HepG2 (cell line): Measurements from ENCODE around the gene RELL1. TPM values are rescaled to one million over a fixed set of nuclear protein-coding genes. Genes with fewer than 3 reads are reported as not detected.

Experiments used
- ASH2L ChIP-seq: fragments of 300-600, 200-600 bp; sonication (generic); IDR thresholded peaks from 2 replicates; pipeline ENCODE4 v1.7.0; 2017; ENCODE audit warnings: low read depth, mild to moderate bottlenecking, moderate library complexity, mixed read lengths, low read length; ENCODE audit not compliant: insufficient read length
- HMGA1 ChIP-seq: sonication (generic); formaldehyde crosslinking; conservative IDR thresholded peaks from 2 replicates; pipeline ENCODE4 v1.4.0; 2020; ENCODE audit warnings: missing genetic modification reagents
- HNF4G ChIP-seq, 2 experiments: sonication (generic) in 1 of 2; formaldehyde crosslinking in 1 of 2; IDR thresholded peaks; 2 replicates each; pipeline versions ENCODE4 v1.4.0 to v1.6.1; 2011 to 2020; ENCODE audit warnings: borderline replicate concordance in 2 of 2, low read depth in 2 of 2, mild to moderate bottlenecking in 2 of 2, low read length in 1 of 2, missing genetic modification reagents in 1 of 2, moderate library complexity in 1 of 2
- MIER2 ChIP-seq: IDR thresholded peaks from 2 replicates; pipeline ENCODE4 v1.6.1; 2016; ENCODE audit warnings: missing biosample characterization, missing genetic modification reagents
- MIXL1 ChIP-seq: IDR thresholded peaks from 2 replicates; pipeline ENCODE4 v1.6.1; 2016
- NCOA2 ChIP-seq: sonication (generic); formaldehyde crosslinking; IDR thresholded peaks from 2 replicates; pipeline ENCODE4 v1.8.0; 2022; ENCODE audit warnings: inconsistent platforms
- RARA ChIP-seq: IDR thresholded peaks from 2 replicates; pipeline ENCODE4 v1.6.1; 2016; ENCODE audit warnings: missing genetic modification reagents, missing compliant biosample characterization
- ZNF12 ChIP-seq: sonication (generic); formaldehyde crosslinking; IDR thresholded peaks from 2 replicates; pipeline ENCODE4 v1.5.0; 2020; ENCODE audit warnings: missing genetic modification reagents
- ZNF17 ChIP-seq: sonication (generic); formaldehyde crosslinking; IDR thresholded peaks from 2 replicates; pipeline ENCODE4 v1.5.0; 2020; ENCODE audit warnings: mild to moderate bottlenecking, missing genetic modification reagents
- ZNF383 ChIP-seq: sonication (generic); formaldehyde crosslinking; IDR thresholded peaks from 2 replicates; pipeline ENCODE4 v1.4.0; 2020; ENCODE audit warnings: missing genetic modification reagents, mild to moderate bottlenecking, borderline replicate concordance
- polyA plus RNA-seq, 8 experiments: library from polyadenylated mRNA; depleted of rRNA in 3 of 8; stranded (reverse) in 7 of 8; unstranded in 1 of 8; fragments of >200 nt; fragmentation: Illumina TruSeq in 4 of 8; extraction: Trizol in 4 of 8; gene quantifications; 2 replicates each; pipeline versions ENCODE4 v1.2.1 to v1.2.3, GENCODE V29; 2011 to 2016; ENCODE audit warnings: low read depth in 4 of 8, missing spikeins in 1 of 8, mixed read lengths in 1 of 8; ENCODE audit not compliant: insufficient read depth in 1 of 8
- total RNA-seq, 5 experiments: library from RNA; depleted of rRNA; stranded (reverse); fragments of >200 nt; fragmentation: Illumina TruSeq; extraction: Trizol; gene quantifications; 2 replicates each; pipeline ENCODE4 v1.2.3, GENCODE V29; 2016; ENCODE audit warnings: low read depth in 1 of 5
- TF ChIP-seq, protein P1 (sequence below): sonication (generic); formaldehyde crosslinking; IDR thresholded peaks from 2 replicates; pipeline ENCODE4 v1.4.0; 2020; ENCODE audit warnings: low read depth, missing genetic modification reagents
- TF ChIP-seq, protein P2 (sequence below): sonication (generic); formaldehyde crosslinking; IDR thresholded peaks from 2 replicates; pipeline ENCODE4 v1.5.1; 2020; ENCODE audit warnings: missing genetic modification reagents, mild to moderate bottlenecking, borderline replicate concordance
- TF ChIP-seq, protein P3 (sequence below): sonication (generic); formaldehyde crosslinking; IDR thresholded peaks from 2 replicates; pipeline ENCODE4 v1.8.0; 2022; ENCODE audit warnings: mild to moderate bottlenecking, missing genetic modification reagents
- TF ChIP-seq, protein P4 (sequence below): fragments of 450-650 bp; IDR thresholded peaks from 2 replicates; pipeline ENCODE4 v1.6.1; 2017
- TF ChIP-seq, protein P5 (sequence below): sonication (generic); formaldehyde crosslinking; IDR thresholded peaks from 2 replicates; pipeline ENCODE4 v1.4.0; 2020; ENCODE audit warnings: mild to moderate bottlenecking, low read depth, missing genetic modification reagents
- TF ChIP-seq, protein P6 (sequence below): sonication (generic); formaldehyde crosslinking; IDR thresholded peaks from 2 replicates; pipeline ENCODE4 v1.4.0; 2020; ENCODE audit warnings: mild to moderate bottlenecking, missing genetic modification reagents

Gene RELL1
- total and polyA plus RNA-seq, 2 of the 13 experiments (the other 11 are each of a cell fraction or from before 2014, with no cell fraction given): 8.4 to 58.4 TPM

DNA sequence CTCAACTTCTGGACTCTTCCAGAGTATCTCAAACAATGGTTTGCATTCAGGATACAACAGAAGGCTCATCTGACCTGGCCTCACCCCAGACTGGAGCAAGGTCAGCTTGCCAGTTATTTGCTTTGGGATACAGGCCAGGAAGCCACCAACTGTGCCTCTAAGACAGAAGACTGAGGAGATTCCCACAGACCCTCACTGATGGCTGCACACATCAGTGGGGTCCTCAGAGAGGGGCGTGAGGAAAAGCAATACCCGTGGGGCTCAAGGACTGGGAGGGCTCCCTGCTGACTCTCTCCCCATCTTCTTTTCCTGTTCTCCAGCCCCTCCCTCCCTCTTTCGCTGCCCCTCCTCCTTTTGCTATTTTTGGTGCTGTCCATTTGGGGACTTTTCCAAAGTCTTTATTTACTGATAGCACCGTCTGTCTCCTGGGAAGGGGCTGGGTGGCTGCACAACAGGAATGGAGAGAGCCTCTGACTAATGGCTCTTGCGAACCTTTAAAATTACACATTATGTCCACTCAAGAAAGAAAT lies 23.2 kb downstream of the RELL1 start (continued):
- TF ChIP-seq, protein P1, sequence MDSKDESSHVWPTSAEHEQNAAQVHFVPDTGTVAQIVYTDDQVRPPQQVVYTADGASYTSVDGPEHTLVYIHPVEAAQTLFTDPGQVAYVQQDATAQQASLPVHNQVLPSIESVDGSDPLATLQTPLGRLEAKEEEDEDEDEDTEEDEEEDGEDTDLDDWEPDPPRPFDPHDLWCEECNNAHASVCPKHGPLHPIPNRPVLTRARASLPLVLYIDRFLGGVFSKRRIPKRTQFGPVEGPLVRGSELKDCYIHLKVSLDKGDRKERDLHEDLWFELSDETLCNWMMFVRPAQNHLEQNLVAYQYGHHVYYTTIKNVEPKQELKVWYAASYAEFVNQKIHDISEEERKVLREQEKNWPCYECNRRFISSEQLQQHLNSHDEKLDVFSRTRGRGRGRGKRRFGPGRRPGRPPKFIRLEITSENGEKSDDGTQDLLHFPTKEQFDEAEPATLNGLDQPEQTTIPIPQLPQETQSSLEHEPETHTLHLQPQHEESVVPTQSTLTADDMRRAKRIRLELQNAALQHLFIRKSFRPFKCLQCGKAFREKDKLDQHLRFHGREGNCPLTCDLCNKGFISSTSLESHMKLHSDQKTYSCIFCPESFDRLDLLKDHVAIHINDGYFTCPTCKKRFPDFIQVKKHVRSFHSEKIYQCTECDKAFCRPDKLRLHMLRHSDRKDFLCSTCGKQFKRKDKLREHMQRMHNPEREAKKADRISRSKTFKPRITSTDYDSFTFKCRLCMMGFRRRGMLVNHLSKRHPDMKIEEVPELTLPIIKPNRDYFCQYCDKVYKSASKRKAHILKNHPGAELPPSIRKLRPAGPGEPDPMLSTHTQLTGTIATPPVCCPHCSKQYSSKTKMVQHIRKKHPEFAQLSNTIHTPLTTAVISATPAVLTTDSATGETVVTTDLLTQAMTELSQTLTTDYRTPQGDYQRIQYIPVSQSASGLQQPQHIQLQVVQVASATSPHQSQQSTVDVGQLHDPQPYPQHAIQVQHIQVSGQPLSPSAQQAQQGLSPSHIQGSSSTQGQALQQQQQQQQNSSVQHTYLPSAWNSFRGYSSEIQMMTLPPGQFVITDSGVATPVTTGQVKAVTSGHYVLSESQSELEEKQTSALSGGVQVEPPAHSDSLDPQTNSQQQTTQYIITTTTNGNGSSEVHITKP (CRISPR knock-in tag): peak; percentile 95
- 0 out of 2 replicates have a peak, but pooled peaks have one; percentile 24 for TF ChIP-seq MIER2 (CRISPR knock-in tag)
- TF ChIP-seq, protein P2, sequence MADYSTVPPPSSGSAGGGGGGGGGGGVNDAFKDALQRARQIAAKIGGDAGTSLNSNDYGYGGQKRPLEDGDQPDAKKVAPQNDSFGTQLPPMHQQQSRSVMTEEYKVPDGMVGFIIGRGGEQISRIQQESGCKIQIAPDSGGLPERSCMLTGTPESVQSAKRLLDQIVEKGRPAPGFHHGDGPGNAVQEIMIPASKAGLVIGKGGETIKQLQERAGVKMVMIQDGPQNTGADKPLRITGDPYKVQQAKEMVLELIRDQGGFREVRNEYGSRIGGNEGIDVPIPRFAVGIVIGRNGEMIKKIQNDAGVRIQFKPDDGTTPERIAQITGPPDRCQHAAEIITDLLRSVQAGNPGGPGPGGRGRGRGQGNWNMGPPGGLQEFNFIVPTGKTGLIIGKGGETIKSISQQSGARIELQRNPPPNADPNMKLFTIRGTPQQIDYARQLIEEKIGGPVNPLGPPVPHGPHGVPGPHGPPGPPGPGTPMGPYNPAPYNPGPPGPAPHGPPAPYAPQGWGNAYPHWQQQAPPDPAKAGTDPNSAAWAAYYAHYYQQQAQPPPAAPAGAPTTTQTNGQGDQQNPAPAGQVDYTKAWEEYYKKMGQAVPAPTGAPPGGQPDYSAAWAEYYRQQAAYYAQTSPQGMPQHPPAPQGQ (CRISPR knock-in tag): no peak
- peak; percentile 90 for TF ChIP-seq RARA
- TF ChIP-seq ZNF12 (CRISPR knock-in tag): 0 out of 2 replicates have a peak, but pooled peaks have one; percentile 26
- TF ChIP-seq ZNF17 (CRISPR knock-in tag): no peak
- TF ChIP-seq HMGA1: no peak
- TF ChIP-seq, protein P3, sequence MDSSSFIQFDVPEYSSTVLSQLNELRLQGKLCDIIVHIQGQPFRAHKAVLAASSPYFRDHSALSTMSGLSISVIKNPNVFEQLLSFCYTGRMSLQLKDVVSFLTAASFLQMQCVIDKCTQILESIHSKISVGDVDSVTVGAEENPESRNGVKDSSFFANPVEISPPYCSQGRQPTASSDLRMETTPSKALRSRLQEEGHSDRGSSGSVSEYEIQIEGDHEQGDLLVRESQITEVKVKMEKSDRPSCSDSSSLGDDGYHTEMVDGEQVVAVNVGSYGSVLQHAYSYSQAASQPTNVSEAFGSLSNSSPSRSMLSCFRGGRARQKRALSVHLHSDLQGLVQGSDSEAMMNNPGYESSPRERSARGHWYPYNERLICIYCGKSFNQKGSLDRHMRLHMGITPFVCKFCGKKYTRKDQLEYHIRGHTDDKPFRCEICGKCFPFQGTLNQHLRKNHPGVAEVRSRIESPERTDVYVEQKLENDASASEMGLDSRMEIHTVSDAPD (CRISPR knock-in tag): 0 out of 2 replicates have a peak, but pooled peaks have one; percentile 43
- no peak; the same call in 1 of the 2 replicates for TF ChIP-seq HNF4G (IDR thresholded peaks at IDR 0.05; ENCODE audit: borderline replicate concordance, low read depth, low read length)
- no peak for TF ChIP-seq HNF4G (CRISPR knock-in tag; IDR thresholded peaks at IDR 0.05; ENCODE audit: borderline replicate concordance, low read depth)
- TF ChIP-seq ASH2L: peak; percentile 40
- peak; percentile 77 for TF ChIP-seq NCOA2 (CRISPR knock-in tag)
- TF ChIP-seq, protein P4, sequence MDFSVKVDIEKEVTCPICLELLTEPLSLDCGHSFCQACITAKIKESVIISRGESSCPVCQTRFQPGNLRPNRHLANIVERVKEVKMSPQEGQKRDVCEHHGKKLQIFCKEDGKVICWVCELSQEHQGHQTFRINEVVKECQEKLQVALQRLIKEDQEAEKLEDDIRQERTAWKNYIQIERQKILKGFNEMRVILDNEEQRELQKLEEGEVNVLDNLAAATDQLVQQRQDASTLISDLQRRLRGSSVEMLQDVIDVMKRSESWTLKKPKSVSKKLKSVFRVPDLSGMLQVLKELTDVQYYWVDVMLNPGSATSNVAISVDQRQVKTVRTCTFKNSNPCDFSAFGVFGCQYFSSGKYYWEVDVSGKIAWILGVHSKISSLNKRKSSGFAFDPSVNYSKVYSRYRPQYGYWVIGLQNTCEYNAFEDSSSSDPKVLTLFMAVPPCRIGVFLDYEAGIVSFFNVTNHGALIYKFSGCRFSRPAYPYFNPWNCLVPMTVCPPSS: no peak
- no peak for TF ChIP-seq ZNF383 (CRISPR knock-in tag)
- TF ChIP-seq, protein P5, sequence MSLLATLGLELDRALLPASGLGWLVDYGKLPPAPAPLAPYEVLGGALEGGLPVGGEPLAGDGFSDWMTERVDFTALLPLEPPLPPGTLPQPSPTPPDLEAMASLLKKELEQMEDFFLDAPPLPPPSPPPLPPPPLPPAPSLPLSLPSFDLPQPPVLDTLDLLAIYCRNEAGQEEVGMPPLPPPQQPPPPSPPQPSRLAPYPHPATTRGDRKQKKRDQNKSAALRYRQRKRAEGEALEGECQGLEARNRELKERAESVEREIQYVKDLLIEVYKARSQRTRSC (CRISPR knock-in tag): no peak
- TF ChIP-seq MIXL1: no peak
- TF ChIP-seq, protein P6, sequence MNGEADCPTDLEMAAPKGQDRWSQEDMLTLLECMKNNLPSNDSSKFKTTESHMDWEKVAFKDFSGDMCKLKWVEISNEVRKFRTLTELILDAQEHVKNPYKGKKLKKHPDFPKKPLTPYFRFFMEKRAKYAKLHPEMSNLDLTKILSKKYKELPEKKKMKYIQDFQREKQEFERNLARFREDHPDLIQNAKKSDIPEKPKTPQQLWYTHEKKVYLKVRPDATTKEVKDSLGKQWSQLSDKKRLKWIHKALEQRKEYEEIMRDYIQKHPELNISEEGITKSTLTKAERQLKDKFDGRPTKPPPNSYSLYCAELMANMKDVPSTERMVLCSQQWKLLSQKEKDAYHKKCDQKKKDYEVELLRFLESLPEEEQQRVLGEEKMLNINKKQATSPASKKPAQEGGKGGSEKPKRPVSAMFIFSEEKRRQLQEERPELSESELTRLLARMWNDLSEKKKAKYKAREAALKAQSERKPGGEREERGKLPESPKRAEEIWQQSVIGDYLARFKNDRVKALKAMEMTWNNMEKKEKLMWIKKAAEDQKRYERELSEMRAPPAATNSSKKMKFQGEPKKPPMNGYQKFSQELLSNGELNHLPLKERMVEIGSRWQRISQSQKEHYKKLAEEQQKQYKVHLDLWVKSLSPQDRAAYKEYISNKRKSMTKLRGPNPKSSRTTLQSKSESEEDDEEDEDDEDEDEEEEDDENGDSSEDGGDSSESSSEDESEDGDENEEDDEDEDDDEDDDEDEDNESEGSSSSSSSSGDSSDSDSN: no peak
